ENCODE data around the gene MICAL2.
"Not testable (repeated sequence)": the region's sequence is repeated elsewhere in the genome, so short reads cannot be mapped to it uniquely, and the experiment has no call there.

MICAL2 gene

DNA sequence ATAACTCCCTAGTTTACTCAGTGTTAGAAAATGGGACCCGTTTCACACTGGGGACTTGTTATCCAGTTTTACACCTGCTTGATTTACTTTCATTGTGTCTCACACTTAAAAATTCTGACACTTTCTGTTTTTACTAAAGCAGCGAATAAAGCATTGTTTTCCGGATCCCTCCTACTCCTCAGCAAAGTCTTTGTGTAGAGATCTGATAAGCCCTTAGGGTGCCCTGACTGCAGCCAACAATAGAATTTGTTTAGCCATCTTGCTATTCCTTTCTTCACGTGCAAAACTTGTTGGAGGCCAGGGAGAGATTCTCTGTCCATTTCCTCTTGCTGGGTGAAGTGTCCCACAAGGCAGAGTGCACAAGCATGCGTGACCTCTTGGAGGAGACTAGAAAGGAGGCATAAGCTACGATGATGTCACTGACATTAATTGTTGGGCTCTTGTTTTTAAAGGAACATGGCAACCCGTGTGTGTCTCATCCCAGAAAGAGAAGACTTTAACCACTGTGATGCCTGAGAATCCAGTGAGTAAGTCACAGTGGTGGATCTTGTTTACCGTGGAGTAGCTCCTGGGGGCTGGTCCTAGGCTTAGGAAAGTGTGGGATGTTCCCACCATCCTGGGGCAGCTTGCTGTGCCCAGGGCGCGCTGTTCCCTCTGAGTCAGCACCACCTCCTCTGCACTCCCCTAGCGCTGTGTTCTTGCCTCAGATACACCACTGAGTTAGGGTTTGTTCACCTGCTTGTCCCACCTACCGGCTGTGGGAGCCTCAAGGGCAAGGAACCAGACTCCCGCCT lies 27.7 kb downstream of the MICAL2 start:
- DNase-seq, result no peak

DNA sequence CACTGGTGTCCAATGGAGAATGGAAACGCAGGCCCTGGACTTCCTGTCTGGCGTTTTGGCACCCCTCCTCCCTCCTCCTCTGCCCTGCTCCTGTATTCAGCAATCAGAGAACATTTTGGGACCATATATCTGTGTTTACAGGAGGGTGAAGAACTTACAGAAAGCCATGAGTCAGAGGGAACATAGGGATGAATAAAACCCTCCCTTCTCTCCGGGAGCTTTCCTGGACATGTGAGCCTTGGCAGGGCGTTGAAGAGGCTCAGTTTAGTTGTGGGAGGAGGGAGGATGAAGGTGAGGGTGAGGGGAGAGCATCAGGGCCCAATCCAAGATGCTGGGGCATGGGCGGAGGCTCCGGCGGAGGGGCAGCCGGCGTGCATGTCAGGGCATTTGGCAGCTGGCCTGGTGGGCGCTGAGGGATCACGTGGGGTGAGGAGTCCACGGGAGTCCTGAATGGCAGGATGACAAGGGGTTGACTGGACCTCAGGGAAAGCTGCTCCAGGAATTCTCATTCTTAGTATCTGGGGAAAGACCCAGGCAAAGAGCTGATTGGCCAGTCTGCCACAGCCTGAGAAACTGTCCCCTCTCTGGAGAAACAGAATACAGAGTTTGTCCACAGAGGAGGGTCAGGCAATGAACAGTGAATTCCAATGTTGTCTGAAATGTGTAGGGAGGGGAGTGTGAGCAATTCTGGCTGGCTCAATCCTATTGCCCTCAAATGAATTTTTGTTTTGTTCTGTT lies 28.9 kb downstream of the MICAL2 start:
- no peak for DNase-seq

DNA sequence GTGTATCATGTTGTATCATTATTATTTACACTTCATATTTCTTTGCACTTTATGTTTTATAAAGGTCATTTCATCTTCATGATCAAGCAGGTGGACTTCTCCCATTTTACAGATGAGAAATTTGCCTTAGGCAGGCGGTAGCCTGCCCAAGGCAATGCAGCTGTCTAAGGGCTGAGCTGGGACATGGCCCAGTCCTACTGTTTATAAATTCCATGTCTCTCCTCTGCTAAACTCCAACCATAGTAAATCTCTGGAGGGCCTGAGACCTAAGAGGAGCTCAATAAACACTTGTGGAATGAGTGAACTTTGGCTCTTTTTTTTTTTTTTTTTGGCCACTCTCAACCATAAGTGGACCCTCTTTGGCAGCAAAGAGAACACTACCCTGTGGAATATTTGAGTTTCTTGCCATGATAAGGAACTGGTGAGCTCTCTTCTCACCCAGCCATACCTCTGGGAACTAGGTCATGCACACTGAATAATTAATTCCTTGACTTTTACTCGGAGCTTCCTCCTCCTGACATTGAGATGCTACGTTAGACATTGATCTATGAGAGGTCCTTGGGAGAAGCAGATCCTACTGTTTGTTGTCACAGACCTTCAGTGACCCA lies 29.9 kb downstream of the MICAL2 start:
- DNase-seq, result no peak

GRCh38 chr11:12141283-12141682 lies 30.9 kb downstream of the MICAL2 start:
- DNase-seq, result no peak

DNA sequence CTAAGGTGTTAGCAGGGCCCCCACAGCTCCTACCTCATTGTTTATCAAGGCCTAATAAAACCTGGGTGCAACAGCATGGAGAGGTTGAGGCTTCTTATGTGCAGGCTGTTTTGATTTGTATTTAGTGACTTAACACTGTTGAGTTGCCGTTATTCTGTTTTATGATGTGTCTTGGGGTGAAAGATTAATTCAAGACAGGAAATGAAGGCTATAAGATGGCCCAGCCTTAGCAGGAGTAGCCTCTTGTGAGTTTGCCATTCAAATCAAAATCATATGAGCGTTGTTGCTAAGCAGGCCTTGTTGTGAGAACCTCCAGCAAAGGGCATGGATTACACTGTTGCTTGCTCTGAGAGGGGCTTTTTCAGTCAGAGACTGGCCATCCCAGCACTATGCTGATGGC lies 31.8 kb downstream of the MICAL2 start:
- DNase-seq, result no peak

DNA sequence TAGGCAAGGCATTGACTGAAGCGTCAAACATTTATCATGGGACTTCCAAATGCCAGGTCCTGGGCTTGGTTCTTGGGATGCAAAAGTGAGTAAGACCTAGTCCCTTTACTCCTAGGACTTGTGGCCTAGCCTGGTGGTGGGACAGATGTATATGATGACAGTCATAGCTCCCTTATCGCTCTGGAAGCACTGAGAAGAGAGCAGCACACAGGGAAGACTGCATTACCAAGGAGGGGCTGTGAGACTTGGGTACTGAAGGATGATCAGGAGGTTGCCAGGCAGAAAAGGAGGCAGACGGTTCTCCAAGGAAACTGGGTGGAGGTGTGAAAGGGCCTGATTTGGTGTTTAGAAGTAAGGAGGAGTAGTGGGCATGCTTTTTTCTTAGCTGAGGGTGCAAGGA lies 32.5 kb downstream of the MICAL2 start:
- DNase-seq, result no peak

DNA sequence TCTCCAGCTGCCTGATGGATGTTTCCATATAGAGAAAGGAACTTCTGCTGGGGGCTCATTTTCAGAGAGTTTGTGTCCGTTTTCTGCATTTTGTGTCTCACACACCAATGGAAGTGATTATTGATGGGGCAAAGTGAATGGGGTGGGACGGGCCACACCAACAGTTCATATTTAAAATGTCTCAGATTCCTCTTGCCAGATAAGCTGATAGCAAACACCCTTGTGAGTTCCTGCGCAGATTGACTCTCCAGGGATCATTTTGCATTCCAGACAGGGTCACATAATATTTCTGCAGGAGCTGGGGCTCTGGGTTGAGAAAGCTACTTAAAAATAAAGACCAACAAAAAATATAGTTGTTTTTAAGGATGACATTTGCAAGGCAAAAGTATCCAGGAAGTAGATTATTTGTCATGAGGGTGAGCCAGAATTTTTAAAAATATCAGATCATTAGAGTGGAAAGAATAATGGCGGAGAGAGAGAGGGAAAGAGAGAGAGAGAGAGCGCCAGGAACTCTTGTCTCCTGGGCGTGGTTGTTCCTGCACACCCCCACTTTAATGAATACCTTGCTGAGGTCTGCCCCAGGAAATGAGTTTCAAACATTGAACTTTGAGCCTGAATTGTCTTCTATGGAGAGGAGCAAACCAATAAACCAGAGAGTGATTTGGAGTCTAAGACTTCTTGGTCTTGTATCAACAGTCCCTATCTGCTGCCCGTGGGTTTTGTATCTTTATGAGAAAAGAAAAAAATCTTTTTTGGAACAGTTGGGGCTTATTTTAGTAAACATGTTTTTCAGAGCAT lies 33.3 kb downstream of the MICAL2 start:
- no peak for DNase-seq

DNA sequence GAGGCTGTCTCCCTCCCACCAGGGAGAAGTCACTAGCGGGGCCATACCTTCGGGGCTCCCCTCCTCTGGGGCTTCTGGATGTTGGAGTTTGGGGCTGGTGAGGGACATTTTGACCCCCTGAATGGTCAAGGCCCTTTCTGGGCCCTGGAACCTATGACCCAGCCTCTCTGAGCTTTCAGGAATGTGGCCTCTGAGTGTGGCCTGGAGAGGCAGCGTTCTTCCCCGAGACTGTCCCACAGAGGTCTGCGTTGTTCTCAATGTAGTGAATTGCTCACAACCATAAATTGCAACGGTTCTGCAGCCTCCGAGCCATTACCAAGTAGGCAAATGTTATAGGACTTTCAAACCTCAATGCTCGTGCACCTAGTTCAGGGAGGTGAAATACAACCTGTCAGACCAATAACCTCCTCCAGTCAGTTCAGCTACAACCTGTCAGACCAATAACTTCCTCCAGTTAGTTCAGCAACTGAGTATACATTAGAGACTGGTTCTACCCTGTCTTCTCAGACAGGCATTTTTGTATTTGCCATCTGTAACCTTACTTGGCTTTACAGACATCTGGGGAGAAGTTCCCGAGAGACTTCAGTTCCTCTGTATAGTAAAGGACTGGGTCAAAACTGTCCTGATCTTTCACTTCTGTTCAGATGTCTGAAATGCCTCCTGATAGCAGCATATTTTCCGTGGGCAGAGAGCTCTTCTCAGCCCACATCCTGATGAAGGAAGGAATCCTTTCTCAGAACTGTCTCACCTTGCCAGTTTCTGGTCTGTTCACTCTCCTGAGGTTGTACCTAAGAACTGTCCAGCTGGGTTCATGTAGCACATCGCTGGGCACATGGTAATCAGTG lies 34.2 kb downstream of the MICAL2 start:
- DNase-seq, result no peak

- DNase-seq, result not testable (repeated sequence)
Measured at GRCh38 chr11:12146678-12147077, 36.3 kb downstream of the MICAL2 start.

DNA sequence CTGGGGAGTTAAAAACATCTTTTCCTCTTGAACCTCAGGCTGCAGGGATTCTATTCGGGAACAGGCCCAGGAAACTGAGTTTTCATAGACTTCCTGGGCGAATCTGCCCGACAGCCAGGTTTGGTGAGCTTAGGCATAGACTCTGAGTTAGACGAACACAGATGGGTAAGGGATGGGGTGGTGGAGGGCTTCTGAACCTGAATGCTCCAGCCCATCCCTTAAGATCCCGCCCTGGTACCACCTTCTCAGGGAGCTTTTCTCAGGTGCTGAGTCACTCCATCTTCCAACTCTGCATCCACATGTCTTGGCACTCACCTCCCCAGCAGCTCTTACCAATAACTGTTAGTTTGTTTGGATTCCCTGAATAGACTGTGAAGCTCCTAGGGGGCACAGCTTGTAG lies 37.4 kb downstream of the MICAL2 start:
- no peak for DNase-seq

DNA sequence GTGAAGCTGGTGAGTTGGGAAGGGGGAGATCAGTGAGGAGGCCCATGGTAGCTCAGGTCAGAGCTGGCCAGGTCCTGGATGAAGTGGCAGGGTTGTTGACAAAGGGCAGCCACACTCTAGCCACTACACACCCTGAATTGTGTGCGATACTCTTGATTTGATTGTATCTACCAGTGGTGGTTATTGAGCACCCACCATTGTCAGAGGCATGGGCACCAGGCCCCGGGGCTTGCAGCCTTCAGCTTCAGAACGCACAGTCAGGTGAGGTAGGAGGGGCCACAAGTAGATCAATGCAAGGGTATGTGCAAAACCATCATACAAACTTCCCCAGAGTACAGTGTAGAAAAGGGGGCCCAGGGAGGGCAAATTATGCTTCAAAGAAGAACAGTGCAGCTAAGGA lies 38.1 kb downstream of the MICAL2 start:
- no peak for DNase-seq

DNA sequence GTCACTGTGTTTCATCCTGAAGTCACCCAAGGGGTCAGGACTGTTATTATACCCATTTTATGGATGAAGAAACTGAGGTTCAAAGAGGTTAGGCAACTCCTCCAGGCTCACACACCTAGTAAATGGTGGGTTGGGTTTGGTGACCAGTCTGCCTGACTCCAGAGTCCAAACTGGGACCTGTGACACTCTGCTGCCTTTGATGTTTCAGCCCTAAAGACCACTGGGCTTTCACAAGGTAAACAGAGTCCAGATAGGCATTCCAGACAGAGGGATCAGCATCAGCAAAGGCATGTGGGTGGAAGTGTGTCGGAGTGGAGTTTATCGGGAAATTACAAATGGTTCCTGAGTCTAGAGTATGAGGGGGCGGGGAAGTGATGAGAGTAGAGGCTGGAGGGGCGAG lies 38.5 kb downstream of the MICAL2 start:
- DNase-seq, result no peak

- DNase-seq, result no peak
Measured at GRCh38 chr11:12149672-12150225, 39.4 kb downstream of the MICAL2 start.

DNA sequence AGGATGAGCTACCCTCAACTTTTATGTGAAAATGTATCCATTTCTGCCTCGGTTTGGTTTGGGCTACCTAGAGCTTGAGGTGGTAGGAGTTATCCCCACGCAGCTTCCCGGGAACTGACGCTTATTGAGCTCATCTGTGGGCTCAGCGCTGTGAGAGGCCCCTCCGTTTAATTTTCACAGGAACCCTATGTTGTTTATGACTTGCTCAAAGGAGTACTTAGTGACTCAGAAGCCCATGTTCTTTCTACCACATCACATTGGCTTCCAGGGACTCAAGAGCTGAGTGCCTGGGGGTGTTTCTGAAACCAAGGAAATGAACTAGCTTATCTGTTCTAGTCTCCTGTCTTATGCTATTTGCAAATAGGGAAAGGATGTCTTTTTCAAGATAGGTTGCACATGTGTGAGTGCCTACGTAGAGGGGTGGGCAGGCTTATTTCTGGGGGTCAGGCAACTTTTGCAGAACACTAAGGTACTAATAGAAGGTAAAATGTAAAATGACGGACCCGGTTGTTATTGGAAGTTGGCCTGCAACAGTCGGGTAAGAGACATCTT lies 40.5 kb downstream of the MICAL2 start:
- no peak for DNase-seq

- no peak for DNase-seq
Measured at GRCh38 chr11:12152321-12152720, 41.9 kb downstream of the MICAL2 start.

GRCh38 chr11:12154871-12155668 lies 44.7 kb downstream of the MICAL2 start:
- no peak for DNase-seq

- DNase-seq, result no peak
Measured at GRCh38 chr11:12155696-12156095, 45.3 kb downstream of the MICAL2 start.

DNA sequence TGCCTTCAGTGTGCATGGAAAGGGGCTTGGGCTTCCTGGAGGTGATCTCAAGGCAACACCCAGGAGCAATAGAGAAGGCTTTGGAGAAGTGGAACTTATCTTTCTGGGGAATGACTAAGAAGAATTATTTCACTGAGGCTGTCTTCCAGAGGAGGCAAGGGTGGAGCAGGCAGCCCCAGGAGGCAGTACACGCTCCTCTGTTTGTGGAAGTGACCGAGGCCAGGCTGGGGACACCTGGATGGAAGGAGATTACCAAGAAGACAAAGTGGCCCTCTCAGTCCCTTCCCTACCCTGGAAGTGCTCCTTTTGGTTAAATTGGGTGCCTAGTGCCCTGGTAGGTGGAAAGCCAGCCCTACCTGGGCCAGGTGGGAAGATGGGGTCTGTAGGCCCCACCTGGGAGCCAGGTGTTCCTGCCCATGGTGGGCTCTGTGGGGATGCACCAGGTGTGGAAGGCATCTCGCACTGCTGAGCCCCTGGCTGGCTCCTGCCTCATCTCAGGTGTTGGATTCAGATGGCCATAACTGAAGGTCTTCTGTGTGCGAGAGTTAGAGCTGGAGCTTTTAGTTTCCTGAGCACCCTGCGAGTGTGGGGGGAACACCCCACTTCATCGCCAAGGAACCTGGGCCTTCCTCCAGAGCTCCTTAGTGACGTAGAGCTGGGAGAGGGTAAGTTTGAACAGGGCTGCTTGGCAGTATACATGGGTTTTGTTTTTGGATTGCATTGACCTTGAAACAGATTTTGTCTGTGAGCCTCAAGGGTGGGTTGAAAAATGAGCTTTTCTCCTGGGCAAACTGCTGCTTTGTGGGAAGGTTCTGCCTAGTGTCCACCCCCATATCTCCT lies 46.1 kb downstream of the MICAL2 start:
- DNase-seq, result no peak

DNA sequence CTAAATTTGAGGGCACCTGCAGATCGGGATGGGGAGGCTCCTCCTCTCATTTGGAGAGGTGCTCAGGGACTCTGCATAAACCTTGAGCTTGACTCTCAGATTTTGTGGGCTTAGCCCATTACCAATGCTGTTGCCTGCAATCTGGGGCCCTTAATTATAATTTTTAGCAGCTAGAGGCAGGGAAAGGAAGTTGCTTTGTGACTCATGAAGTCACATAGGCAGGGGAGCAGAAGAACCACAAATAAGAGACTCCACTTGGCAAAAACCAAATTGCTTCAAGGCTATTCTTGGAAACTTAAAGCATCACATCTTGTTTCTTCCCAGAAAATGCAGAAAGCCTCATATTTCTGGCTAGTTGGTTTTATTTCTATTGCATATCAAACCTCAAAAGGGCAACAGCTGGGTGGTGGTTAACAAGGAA lies 46.9 kb downstream of the MICAL2 start:
- no peak for DNase-seq

DNA sequence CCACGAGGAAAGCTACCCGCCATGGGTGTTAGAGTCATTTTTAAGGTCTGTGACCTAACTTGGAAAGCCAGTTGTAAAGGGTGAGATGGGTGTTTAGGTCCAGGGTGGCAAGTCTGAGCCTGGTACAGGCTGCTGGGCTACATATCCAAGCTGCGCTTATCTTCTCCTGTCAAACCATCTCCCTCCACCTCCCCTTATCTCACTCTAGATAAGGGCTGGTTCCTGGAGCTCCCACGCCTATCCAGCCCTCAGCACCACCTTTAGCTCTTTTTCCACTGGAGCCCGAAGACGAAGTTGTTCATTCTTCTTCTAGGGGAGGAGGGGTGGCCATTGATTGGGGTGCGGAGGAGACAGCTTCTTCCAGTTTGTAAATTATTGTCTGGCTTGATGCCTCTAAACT lies 48.5 kb downstream of the MICAL2 start:
- DNase-seq, result no peak
